Measurements from ENCODE around the gene NMT1. TPM values are rescaled to one million over a fixed set of nuclear protein-coding genes. Genes with fewer than 3 reads are reported as not detected.

The NMT1 gene
- total and polyA plus RNA-seq, 2 of the 13 experiments (the other 11 are each of a cell fraction or from before 2014, with no cell fraction given): 75.7 to 142 TPM

DNA sequence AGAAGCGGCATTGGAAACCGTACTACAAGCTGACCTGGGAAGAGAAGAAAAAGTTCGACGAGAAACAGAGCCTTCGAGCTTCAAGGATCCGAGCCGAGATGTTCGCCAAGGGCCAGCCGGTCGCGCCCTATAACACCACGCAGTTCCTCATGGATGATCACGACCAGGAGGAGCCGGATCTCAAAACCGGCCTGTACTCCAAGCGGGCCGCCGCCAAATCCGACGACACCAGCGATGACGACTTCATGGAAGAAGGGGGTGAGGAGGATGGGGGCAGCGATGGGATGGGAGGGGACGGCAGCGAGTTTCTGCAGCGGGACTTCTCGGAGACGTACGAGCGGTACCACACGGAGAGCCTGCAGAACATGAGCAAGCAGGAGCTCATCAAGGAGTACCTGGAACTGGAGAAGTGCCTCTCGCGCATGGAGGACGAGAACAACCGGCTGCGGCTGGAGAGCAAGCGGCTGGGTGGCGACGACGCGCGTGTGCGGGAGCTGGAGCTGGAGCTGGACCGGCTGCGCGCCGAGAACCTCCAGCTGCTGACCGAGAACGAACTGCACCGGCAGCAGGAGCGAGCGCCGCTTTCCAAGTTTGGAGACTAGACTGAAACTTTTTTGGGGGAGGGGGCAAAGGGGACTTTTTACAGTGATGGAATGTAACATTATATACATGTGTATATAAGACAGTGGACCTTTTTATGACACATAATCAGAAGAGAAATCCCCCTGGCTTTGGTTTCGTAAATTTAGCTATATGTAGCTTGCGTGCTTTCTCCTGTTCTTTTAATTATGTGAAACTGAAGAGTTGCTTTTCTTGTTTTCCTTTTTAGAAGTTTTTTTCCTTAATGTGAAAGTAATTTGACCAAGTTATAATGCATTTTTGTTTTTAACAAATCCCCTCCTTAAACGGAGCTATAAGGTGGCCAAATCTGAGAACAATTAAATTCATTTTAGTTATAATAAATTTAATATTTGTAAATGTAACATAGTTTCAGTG is 88.8 kb downstream of the NMT1 start (continued):
- TF ChIP-seq, protein P1, sequence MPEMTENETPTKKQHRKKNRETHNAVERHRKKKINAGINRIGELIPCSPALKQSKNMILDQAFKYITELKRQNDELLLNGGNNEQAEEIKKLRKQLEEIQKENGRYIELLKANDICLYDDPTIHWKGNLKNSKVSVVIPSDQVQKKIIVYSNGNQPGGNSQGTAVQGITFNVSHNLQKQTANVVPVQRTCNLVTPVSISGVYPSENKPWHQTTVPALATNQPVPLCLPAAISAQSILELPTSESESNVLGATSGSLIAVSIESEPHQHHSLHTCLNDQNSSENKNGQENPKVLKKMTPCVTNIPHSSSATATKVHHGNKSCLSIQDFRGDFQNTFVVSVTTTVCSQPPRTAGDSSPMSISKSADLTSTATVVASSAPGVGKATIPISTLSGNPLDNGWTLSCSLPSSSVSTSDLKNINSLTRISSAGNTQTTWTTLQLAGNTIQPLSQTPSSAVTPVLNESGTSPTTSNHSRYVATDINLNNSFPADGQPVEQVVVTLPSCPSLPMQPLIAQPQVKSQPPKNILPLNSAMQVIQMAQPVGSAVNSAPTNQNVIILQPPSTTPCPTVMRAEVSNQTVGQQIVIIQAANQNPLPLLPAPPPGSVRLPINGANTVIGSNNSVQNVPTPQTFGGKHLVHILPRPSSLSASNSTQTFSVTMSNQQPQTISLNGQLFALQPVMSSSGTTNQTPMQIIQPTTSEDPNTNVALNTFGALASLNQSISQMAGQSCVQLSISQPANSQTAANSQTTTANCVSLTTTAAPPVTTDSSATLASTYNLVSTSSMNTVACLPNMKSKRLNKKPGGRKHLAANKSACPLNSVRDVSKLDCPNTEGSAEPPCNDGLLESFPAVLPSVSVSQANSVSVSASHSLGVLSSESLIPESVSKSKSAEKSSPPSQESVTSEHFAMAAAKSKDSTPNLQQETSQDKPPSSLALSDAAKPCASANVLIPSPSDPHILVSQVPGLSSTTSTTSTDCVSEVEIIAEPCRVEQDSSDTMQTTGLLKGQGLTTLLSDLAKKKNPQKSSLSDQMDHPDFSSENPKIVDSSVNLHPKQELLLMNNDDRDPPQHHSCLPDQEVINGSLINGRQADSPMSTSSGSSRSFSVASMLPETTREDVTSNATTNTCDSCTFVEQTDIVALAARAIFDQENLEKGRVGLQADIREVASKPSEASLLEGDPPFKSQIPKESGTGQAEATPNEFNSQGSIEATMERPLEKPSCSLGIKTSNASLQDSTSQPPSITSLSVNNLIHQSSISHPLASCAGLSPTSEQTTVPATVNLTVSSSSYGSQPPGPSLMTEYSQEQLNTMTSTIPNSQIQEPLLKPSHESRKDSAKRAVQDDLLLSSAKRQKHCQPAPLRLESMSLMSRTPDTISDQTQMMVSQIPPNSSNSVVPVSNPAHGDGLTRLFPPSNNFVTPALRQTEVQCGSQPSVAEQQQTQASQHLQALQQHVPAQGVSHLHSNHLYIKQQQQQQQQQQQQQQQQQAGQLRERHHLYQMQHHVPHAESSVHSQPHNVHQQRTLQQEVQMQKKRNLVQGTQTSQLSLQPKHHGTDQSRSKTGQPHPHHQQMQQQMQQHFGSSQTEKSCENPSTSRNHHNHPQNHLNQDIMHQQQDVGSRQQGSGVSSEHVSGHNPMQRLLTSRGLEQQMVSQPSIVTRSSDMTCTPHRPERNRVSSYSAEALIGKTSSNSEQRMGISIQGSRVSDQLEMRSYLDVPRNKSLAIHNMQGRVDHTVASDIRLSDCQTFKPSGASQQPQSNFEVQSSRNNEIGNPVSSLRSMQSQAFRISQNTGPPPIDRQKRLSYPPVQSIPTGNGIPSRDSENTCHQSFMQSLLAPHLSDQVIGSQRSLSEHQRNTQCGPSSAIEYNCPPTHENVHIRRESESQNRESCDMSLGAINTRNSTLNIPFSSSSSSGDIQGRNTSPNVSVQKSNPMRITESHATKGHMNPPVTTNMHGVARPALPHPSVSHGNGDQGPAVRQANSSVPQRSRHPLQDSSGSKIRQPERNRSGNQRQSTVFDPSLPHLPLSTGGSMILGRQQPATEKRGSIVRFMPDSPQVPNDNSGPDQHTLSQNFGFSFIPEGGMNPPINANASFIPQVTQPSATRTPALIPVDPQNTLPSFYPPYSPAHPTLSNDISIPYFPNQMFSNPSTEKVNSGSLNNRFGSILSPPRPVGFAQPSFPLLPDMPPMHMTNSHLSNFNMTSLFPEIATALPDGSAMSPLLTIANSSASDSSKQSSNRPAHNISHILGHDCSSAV (CRISPR knock-in tag; IDR thresholded peaks at IDR 0.05; ENCODE audit: borderline replicate concordance): no peak
- TF ChIP-seq ZNF614 (CRISPR knock-in tag; IDR thresholded peaks at IDR 0.05; ENCODE audit: borderline replicate concordance) (no peak), FOXC1 (CRISPR knock-in tag; IDR thresholded peaks at IDR 0.05; ENCODE audit: borderline replicate concordance) (peak; percentile 30; the same call in 1 of the 2 replicates), ZSCAN12 (CRISPR knock-in tag; IDR thresholded peaks at IDR 0.05) (no peak), ZNF562 (CRISPR knock-in tag; IDR thresholded peaks at IDR 0.05; ENCODE audit: borderline replicate concordance) (no peak), MXD4 (CRISPR knock-in tag; IDR thresholded peaks at IDR 0.05) (peak; percentile 20), FOSL2 (CRISPR knock-in tag; IDR thresholded peaks at IDR 0.05) (0 out of 2 replicates have a peak, but pooled peaks have one; percentile 2), JDP2 (CRISPR knock-in tag; IDR thresholded peaks at IDR 0.05; ENCODE audit: borderline replicate concordance) (no peak), IRF2 (CRISPR knock-in tag; IDR thresholded peaks at IDR 0.05) (no peak), SMYD3 (CRISPR knock-in tag; IDR thresholded peaks at IDR 0.05) (no peak), POLR2G (IDR thresholded peaks at IDR 0.05; ENCODE audit: low read depth, low read length) (no peak; the same call in 1 of the 2 replicates), ZBTB3 (CRISPR knock-in tag; IDR thresholded peaks at IDR 0.05; ENCODE audit: borderline replicate concordance, low read depth) (no peak), MEIS1 (CRISPR knock-in tag; IDR thresholded peaks at IDR 0.05; ENCODE audit: borderline replicate concordance) (0 out of 2 replicates have a peak, but pooled peaks have one; percentile 24), POGK (CRISPR knock-in tag; conservative IDR thresholded peaks at IDR 0.05) (peak; percentile 82; the same call in 1 of the 2 replicates)
- TF ChIP-seq, protein P2, sequence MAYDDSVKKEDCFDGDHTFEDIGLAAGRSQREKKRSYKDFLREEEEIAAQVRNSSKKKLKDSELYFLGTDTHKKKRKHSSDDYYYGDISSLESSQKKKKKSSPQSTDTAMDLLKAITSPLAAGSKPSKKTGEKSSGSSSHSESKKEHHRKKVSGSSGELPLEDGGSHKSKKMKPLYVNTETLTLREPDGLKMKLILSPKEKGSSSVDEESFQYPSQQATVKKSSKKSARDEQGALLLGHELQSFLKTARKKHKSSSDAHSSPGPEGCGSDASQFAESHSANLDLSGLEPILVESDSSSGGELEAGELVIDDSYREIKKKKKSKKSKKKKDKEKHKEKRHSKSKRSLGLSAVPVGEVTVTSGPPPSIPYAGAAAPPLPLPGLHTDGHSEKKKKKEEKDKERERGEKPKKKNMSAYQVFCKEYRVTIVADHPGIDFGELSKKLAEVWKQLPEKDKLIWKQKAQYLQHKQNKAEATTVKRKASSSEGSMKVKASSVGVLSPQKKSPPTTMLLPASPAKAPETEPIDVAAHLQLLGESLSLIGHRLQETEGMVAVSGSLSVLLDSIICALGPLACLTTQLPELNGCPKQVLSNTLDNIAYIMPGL (CRISPR knock-in tag; IDR thresholded peaks at IDR 0.05; ENCODE audit: borderline replicate concordance in 1 of 2, low read depth in 1 of 2): peak; percentile 7 to 25; a peak in 2 of 4 replicates

All from HepG2 (cell line).